COR-L47 (cell line): ENCODE data around the gene CTPS1.

Experiments
- DNase-seq: peaks from one replicate; lab custom pipeline; 2025; lab: John Stamatoyannopoulos, UW

Gene CTPS1

DNA sequence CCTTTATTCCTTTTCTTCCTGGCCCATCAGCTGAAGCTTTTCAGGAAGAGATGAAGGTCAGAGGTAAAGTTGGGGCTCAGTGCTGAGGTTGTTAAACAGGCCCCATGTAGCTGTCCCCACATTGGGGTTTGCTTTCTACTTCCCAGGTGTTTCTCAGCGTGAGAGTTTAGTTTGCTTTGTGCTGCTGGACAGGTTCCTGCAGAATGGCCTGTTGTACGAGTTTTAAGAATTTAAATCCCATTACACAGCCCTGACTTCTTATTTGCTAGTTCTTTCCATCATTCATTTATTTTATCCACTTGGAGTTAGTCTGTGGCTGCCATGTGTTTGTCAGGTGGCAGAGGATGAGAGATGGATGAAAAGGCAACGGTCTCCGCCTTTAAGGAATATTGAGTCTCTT lies 19.2 kb downstream of the CTPS1 start:
- no peak for DNase-seq

DNA sequence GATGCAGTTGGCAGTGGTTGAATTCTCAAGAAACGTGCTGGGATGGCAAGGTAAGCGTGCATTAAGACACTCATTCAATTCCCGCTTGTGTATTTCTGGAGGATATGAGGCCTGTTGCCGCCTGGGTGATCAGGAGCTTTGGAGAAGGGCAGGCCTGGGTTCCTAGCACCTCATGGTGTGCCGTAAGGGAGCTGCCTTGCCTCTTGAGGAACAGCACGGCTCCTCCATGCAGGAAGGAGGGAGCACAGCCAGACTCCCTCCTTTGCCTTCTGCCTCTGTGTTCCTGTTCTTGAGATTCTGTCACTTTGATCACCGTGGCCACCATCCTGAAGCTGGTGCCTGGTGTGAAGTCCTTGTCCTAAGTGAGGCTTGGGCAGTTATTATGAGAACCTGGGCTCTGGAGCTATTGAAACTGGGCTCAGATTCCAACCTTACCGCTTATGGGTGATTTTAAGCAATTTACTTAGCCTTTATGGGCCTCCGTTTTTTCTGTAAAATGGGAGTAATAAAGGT lies 23.7 kb downstream of the CTPS1 start:
- no peak for DNase-seq

- no peak for DNase-seq
Measured at GRCh38 chr1:41003640-41004220, 24.2 kb downstream of the CTPS1 start.

- DNase-seq, result no peak
Measured at GRCh38 chr1:41005876-41006275, 26.4 kb downstream of the CTPS1 start.

GRCh38 chr1:41006942-41007865 lies 27.7 kb downstream of the CTPS1 start:
- no peak for DNase-seq

DNA sequence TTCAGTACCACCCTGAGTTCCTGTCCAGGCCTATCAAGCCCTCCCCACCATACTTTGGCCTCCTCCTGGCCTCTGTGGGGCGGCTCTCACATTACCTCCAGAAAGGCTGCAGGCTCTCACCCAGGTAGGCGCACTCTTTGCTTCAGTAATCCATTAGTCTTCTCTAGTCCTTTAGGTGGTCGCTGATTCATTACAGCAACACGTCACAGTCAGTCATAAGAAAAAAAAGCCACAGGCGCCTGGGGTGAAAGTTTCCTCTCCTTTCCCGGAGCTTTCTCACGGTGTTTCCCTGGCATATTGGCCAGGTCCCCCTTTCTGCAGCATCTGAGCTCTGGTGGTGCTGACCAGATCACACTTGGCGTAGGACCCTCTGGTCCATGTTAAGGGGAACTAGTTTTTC lies 30.0 kb downstream of the CTPS1 start:
- DNase-seq, result no peak

- no peak for DNase-seq
Measured at GRCh38 chr1:41010345-41010744, 30.8 kb downstream of the CTPS1 start.

- no peak for DNase-seq
Measured at GRCh38 chr1:41013024-41013423, 33.5 kb downstream of the CTPS1 start.

DNA sequence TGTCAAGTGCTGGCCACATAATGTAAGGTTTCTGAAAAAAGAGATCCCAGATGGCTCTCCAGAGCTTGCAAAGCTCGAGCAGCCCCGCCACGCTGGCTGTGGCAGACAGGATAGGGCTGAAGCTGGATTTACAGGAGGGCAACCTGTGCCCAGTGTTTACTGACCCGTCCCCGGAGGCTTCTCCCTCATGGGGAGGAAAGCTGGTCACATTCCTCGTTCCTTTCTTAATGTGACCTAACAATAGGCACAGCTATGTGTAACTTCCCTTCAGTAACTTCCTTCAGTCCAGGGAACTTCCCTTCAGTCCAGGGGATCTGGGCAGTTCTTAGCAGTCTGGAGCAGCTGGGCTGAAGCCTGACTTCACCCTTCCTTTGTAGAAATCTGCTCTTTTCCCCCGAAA lies 34.3 kb downstream of the CTPS1 start:
- no peak for DNase-seq

GRCh38 chr1:41014871-41015270 lies 35.4 kb downstream of the CTPS1 start:
- DNase-seq, result no peak

DNA sequence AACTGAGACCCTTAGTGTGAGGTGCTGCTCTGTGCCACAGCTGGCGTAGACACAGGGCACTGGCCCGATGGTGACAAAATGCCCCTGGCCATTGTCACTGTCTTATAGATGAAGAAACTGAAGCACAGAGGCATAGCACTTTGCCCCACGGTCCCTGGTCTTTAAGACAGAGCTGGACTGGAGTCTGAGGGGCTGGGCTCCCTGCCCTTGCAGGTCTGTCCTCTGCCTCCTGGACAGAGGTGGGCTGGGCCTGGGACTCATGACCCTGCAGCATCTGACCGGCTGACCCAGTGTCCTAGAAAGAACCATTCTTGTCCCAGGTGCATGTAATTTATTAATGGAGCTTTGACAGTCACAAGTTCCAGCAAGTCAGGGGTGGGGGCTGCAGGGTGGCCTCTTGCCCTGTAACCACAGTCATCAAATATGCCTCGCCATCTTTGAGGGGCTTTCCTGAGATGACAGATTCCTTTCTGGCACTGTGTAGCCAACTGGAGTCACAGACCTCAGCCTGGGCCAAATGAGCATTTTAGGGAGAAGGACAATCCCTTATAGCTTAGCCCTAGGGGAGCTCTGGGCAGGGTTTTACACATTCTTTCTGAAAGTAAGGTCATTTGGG lies 35.9 kb downstream of the CTPS1 start:
- no peak for DNase-seq

DNA sequence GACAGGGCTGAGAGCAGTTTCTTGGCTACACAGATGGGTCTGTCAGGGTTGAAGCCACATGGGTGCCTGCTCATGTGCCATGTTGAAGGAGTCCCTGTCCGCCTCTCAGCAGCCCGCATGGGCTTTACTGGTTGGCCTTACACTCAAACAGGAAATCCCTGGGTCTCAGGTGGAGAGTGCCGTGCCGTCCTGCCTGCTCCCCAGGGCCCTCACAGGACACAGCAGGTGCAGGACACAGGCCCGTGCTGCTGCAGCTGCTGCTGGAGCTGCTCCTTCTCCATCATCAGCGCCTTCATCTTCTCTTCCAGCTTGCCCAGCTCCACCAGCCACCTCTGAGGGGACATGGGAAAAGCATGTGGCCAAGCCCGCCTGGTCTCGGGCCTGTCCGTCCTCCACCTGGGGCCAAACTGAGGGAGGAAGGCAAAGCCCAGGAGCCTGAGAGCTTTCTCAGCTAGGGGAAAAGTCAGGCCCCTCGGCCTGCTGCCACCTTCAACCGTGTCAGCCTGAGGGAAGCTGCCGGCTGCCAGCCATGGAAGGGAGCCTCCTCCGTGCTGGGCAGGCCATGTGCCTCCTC lies 36.5 kb downstream of the CTPS1 start:
- no peak for DNase-seq

DNA sequence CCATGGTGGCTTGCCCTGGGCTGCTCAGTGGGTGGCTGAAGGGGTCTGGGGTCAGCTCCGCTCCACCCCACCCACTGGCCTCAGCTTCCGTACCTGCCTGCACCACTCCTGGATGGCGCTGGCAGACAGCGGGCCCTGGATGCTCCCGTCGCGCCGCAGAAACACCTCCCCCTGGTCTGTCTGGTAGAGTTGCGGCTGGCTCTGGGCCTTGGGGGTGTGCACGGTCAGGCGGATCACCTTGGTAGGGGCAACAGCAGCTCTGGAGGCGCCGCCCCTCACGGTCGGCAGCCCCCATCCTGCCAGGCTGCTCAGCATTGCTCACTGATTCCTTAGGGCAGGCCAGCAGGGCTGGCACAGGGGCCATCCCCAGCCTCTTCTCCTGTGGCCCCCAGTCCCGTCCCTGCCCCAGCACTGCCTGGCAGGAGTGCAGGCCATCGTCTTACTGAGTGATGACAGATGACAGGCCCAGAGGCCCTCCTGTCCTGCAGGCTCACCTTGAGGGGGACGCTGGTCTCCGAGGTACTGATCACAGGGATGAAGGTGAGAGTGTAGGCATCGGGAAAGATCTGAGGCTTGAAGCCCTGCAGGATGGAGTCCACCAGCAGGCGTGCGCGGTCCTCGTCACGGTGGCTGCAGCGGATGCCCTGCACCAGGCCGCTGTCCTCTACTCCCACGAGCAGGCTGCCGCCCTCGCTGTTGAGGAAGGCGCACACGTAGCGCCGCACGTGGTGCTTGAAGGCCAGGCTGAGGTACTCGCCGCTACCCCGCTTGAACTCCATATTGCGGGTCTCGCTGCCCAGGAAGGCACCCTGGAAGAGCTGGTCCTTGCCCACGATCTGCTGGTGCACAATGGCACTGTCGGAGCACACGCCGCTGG lies 37.9 kb downstream of the CTPS1 start:
- DNase-seq, result no peak

DNA sequence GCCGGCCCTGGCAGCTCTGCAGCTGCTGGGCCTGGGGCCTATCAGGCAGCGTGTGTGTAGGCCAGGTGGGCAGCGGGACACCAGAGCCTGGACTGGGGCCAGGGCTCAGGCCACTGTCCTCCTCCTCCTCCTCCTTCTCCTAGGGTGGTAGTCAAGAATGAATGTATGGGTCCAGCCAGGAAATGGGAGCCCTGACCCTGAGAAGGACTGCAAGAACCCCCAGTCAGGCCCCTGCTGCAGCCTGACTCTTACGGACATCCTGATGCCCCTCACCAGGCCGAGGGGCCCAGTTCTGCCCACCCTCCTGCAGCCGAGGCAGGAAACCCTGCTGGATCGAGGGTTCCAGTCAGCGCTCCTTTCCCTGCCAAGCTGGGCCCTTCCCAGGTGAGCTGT lies 38.5 kb downstream of the CTPS1 start:
- DNase-seq, result no peak

GRCh38 chr1:41019353-41019745 lies 39.9 kb downstream of the CTPS1 start:
- no peak for DNase-seq

DNA sequence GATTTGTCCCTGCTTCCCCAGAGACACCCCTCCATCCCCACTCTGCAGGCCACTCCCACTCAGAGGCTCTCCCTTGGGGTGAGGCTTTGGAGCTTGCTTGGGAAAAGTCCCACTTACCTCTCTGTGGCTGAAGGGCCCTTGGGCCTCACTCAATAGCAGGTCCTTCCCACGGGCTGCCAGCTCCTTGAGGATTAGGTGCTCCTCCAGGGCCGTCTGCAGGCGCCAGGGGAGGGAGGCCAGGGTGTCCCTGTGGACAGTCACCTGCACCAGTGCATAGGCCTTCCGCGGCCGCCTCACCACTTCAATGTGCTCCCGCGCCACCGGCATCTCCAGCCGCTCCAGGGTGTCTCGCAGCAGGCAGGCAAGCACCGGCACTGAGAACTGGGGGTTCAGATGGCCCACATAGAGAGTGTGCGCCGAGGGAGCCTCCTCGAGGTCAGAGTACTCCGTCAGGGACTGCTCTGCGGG lies 40.6 kb downstream of the CTPS1 start:
- no peak for DNase-seq

DNA sequence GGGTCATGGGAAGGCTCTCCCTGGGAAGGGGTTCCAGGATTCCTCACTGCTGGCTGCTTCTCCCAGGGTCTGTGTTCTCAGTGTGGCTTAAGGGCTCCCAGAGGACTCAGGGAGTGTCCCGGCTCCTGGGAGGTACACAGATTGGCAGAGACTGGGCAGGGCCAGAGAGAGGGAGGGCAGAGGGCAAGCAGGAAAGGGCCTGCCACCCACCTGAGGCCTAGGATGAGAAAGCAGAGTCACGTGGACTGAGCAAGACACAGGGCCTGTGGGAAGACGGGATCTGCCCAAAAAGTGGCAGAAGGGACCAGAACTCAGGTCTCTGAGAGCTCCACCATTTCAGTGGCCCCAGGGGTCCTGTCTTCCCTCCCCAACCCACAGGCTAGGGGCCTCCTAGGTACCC lies 41.2 kb downstream of the CTPS1 start:
- no peak for DNase-seq

DNA sequence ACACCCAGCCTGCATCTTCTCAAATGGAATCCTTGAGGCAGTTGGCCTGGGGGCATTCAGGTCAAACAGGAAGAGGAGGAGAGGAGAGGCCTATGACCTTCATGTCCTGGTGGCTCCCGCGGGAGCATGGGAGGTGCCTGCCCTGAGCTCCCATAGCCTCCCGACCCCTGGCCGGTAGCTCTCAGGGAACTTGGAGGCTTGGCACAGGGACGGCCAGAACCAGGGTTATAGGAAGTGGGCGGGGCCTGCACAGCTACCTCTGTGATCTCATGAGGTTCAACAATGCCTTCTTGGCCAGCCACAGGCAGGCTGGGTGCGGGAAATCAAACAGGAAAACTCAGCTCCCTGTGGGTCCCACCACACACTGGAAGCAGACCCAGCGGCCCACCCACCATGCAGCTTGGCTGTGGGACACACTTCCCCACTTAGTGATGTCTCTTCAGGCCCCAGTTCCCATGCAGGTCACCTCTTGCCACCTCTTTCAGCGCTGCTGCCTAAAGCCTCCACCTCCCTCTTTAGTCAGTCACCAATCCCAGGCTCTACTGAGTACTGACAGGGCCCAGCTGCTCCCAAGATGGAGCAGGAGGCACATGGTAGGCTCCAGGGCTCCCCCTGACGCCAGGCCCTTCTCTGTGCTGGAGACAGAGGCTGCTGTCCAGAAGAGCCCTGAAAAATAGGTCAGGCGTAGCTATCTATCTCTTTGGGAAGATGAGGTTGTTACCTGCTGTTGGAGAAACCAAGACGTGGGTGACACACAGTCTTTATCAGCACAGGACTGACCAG lies 42.2 kb downstream of the CTPS1 start, which contains the start of gene SLFNL1:
SLFNL1 (minus strand) TSS at position 200 of the 783 bp plus-strand sequence. CDS start 1,065 bp downstream, outside the sequence.
- DNase-seq, result no peak

DNA sequence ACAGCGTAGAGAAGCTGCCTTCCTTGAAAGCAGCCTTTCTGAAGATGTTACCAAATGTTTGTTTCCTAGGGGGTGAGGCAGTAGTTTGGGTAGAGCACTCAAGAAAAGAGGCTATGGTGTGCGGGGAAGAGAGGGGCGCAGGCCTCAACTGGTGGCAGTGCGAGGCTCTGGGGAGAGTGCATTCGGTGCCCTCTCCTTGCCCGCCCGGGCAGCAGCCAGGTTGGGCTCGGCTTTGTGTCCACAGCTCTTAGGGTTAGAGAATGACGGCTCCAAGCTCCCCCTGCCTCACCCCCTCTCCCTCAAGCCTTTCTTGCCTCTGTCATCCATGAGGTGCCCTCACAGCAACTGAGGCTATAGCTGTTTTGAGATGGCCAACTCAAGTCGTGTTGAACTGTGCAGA lies 42.9 kb downstream of the CTPS1 start:
- DNase-seq, result no peak

DNA sequence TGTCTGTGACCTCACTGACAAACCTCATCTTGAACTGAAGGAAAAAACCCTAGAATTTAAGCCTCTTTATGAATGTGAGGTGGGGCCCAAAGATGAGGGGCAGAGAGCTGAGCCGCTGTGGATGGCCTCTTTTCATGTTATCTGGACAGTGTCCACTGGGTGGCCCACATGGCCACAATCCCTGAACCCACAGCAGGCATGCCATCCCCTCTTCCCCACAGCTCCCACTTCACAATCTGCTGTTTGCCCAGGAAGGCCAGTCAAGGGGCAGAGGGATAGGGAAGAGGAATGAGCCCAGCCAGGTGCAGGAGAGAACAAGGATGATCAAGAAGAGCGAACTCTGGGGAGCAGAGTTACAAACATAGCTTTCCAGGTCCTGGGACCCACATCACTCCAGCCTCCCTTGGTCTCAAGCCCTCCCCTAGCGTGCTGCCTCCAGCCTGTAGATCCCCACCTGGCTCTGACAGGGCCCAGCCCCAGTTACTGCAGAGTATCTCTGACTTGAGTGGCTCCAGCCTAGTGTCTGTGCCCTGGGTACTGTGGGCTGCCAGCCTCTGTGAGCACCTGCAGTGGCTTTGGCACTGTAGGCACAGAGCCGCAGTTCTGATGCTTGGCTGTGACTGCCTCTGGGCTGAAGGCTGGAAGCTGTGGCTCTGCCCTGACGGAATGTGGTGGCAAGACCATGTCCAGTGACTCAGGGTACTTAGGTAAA lies 43.9 kb downstream of the CTPS1 start:
- DNase-seq, result no peak
